ENCODE results near the gene MAPKAPK2. TPM values are rescaled to one million over a fixed set of nuclear protein-coding genes. Genes with fewer than 3 reads are reported as not detected.
A peak's percentile ranks its signal among the peaks of the same experiment; 100 is the strongest.

The MAPKAPK2 gene
- total and polyA plus RNA-seq, 2 of the 13 experiments (the other 11 are each of a cell fraction or from before 2014, with no cell fraction given): 16.6 to 34.0 TPM

GRCh38 chr1:206635080-206635977 lies 49.4 kb upstream of the MAPKAPK2 start, which contains the start of gene DYRK3 (continued):
- TF ChIP-seq DBP (CRISPR knock-in tag; IDR thresholded peaks at IDR 0.05; ENCODE audit: not compliant biosample characterization) (no peak), ZFP41 (CRISPR knock-in tag; IDR thresholded peaks at IDR 0.05; ENCODE audit: borderline replicate concordance) (0 out of 2 replicates have a peak, but pooled peaks have one; percentile 37), ERF (CRISPR knock-in tag; IDR thresholded peaks at IDR 0.05) (peak; percentile 59; the same call in 1 of the 2 replicates), NCOA2 (CRISPR knock-in tag; IDR thresholded peaks at IDR 0.05) (no peak; the same call in 1 of the 2 replicates), PAXIP1 (CRISPR knock-in tag; conservative IDR thresholded peaks at IDR 0.05) (peak; percentile 55; the same call in 1 of the 2 replicates), ZNF563 (CRISPR knock-in tag; IDR thresholded peaks at IDR 0.05) (peak; percentile 55; the same call in 1 of the 2 replicates), HOXA3 (CRISPR knock-in tag; IDR thresholded peaks at IDR 0.05) (peak; percentile 57), GABPB1 (CRISPR knock-in tag; IDR thresholded peaks at IDR 0.05) (peak; percentile 79), MAFG (CRISPR knock-in tag; IDR thresholded peaks at IDR 0.05) (no peak), AGO2 (optimal IDR thresholded peaks at IDR 0.05; ENCODE audit: low read depth, low read length) (peak; percentile 37), MAZ (IDR thresholded peaks at IDR 0.05; ENCODE audit: borderline replicate concordance, low read depth, low read length) (peak; percentile 86), MAZ (CRISPR knock-in tag; IDR thresholded peaks at IDR 0.05; ENCODE audit: low read depth) (peak; percentile 92)
